D721Med (cell line): Measurements from ENCODE around the gene CAPN13.

Experiments used
- DNase-seq: peaks from one replicate; pipeline ENCODE4 v3.0.0; 2011; ENCODE audit warnings: low spot score; ENCODE audit not compliant: insufficient read length
- FAIRE-seq: peaks from 2 replicates; lab custom pipeline; 2011; peaks lifted over from hg19 to GRCh38; lab: Jason Lieb, UNC
- CTCF ChIP-seq: IDR thresholded peaks from 2 replicates; pipeline ENCODE4 v1.5.1; 2012; ENCODE audit warnings: mild to moderate bottlenecking, control low read depth; ENCODE audit not compliant: insufficient read depth; ENCODE audit errors: missing control alignments

CAPN13 gene

DNA sequence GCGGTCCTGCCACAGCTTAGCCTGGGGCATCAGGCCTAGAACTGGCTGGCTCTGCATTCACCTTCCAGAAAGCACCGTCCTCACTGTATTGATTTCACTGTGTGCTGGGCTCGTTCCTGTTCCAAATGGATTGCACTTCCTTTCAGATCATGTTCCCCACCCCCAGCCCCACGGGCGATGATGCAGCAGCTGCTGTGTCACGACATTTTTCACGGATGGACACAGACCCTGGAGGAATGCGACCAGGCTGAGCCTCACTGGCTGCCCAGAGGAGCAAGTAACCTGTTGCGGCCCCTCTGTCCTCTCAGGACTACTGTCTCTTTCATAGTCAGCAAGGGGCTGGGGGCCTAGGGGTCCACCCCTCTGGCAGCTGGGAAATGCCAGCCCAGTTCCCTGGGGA is 50.3 kb downstream of the CAPN13 start:
- DNase-seq, result no peak
- no peak for TF ChIP-seq CTCF
- FAIRE-seq, result no peak

DNA sequence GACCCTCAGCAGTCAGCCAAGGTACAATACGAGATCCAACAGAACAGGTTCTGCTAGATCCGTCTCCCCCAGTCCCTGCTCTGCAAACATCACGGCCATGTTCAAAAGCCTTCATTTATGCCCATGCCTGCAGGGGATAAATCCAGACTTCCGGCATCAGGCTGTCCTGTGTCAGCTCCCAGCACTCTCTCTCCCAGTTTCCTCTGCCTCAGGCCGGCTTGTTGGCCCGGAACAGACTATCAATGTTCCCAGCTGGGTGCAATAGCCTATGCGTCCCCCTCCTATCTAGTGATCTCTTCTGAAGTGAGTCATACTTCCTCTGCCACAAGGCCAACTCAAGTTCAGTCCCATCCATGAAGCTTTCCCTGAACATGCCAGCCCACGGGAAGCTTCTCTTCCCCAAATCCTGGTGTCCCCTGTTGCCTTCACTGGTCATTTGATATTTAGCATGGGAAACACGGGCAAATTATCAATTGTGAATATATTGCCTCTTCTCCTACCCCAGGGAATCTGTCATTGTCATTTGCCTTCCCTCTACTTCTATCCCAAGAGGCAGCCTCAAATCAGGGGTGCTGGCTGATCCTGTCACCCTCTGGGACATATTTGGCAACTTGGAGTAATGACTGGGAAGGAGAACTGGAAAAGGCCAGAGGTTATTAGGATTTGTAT is 51.1 kb downstream of the CAPN13 start:
- FAIRE-seq (no peak), DNase-seq (no peak)

DNA sequence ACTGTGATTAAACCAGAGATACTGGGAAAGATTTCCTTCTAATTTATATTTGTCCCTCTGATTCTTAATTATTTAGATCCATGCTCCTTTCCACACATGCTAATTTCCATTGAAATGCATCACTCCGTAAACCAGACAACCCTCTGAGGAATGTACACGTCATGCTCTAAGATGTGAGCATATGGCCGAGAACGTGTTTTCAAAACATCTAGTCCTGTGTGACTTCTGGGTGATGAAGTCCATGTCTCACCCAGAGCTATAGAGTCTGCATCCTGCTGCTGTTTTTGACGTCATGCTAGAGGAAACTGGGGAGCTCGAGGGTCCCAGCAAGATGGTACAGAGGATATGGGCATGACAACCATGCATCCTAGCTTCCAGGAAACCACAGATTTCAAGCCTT is 53.6 kb downstream of the CAPN13 start:
- no peak for DNase-seq
- TF ChIP-seq CTCF, result no peak
- FAIRE-seq, result no peak

More for the DNA sequence above, 51.1 kb downstream of the CAPN13 start:
- TF ChIP-seq CTCF, result no peak

- FAIRE-seq (no peak), DNase-seq (no peak)
These were observed 54.4 kb downstream of the CAPN13 start for GRCh38 chr2:30752811-30753210.

GRCh38 chr2:30747206-30747605 is 60.0 kb downstream of the CAPN13 start:
- FAIRE-seq (no peak), DNase-seq (no peak)
- no peak for TF ChIP-seq CTCF

More at GRCh38 chr2:30752811-30753210, 54.4 kb downstream of the CAPN13 start:
- no peak for TF ChIP-seq CTCF

- no peak for FAIRE-seq
- TF ChIP-seq CTCF, result no peak
- no peak for DNase-seq
These were observed 62.4 kb downstream of the CAPN13 start for GRCh38 chr2:30744823-30745222.

DNA sequence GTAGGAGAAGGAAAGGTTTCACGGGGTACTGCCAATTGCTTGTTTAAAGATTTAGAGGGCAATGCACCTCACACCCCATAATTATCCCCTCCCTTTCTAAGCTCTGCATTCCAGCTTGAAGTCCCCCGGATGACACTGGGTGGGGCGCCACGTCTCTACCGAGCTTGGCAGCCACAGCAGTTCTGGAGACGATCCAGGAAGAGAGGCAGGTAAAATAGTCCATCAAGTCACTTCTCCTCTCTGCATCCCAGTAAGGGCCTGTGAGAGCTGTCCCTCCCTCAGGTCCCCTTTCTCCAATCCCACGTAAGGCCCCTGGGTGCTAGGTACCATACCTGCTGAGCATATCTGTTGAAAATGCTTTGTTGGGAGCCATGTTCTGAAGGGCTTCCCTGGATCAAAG is 65.7 kb downstream of the CAPN13 start:
- TF ChIP-seq CTCF, result no peak
- FAIRE-seq (no peak), DNase-seq (no peak)
